Measurements from ENCODE around the gene MOCS1. TPM values are rescaled to one million over a fixed set of nuclear protein-coding genes. Genes with fewer than 3 reads are reported as not detected.

The MOCS1 gene
- total RNA-seq, 1 donor from 2014 or later, result 9.9 TPM

GRCh38 chr6:39861663-39862062 lies 72.6 kb downstream of the MOCS1 start:
- Mint-ChIP-seq H3K9me3 (ENCODE audit: unreplicated experiment) (no peaks in the 10 kb centered on the region), H3K36me3 (ENCODE audit: unreplicated experiment) (no peaks in the 10 kb centered on the region), H3K4me3 (ENCODE audit: unreplicated experiment) (no peak overlapping the region), H3K27ac (ENCODE audit: unreplicated experiment) (no peak overlapping the region), H3K27me3 (ENCODE audit: unreplicated experiment) (no peaks in the 10 kb centered on the region), H3K4me1 (ENCODE audit: low read depth, unreplicated experiment) (no peaks in the 10 kb centered on the region)
- TF ChIP-seq CTCF (IDR thresholded peaks at IDR 0.05; ENCODE audit: partially characterized antibody, unreplicated experiment), result no peak
- DNase-seq, result no peak

GRCh38 chr6:39859025-39859424 lies 75.2 kb downstream of the MOCS1 start:
- no peak for TF ChIP-seq CTCF (IDR thresholded peaks at IDR 0.05; ENCODE audit: partially characterized antibody, unreplicated experiment)
- Mint-ChIP-seq H3K4me3 (ENCODE audit: unreplicated experiment) (no peak overlapping the region), H3K27ac (ENCODE audit: unreplicated experiment) (no peak overlapping the region), H3K36me3 (ENCODE audit: unreplicated experiment) (no peaks in the 10 kb centered on the region), H3K27me3 (ENCODE audit: unreplicated experiment) (no peaks in the 10 kb centered on the region), H3K9me3 (ENCODE audit: unreplicated experiment) (no peaks in the 10 kb centered on the region), H3K4me1 (ENCODE audit: low read depth, unreplicated experiment) (no peaks in the 10 kb centered on the region)
- DNase-seq, result no peak

- no peak overlapping the region for H3K4me3 Mint-ChIP-seq (ENCODE audit: unreplicated experiment)
- no peak for DNase-seq
- peaks cover 3% of the 10 kb centered on the region for H3K27me3 Mint-ChIP-seq (ENCODE audit: unreplicated experiment)
- H3K27ac Mint-ChIP-seq (ENCODE audit: unreplicated experiment), result no peak overlapping the region
- H3K4me1 Mint-ChIP-seq (ENCODE audit: low read depth, unreplicated experiment), result peaks cover 2% of the 10 kb centered on the region
- no peaks in the 10 kb centered on the region for H3K36me3 Mint-ChIP-seq (ENCODE audit: unreplicated experiment)
- H3K9me3 Mint-ChIP-seq (ENCODE audit: unreplicated experiment), result peaks cover 4% of the 10 kb centered on the region
- TF ChIP-seq CTCF (IDR thresholded peaks at IDR 0.05; ENCODE audit: partially characterized antibody, unreplicated experiment), result no peak
These were observed 78.8 kb downstream of the MOCS1 start for GRCh38 chr6:39855356-39855995.

Other genes with a start within 250 kb of the MOCS1 start
- 1.1 TPM for gene KIF6, start 209.1 kb downstream of the MOCS1 start, total RNA-seq (ENCODE audit: unreplicated experiment)
- 0.59 TPM for gene DAAM2, start 142.1 kb downstream of the MOCS1 start, total RNA-seq (ENCODE audit: unreplicated experiment)